Measurements from ENCODE around the gene C1QBP. TPM values are rescaled to one million over a fixed set of nuclear protein-coding genes. Genes with fewer than 3 reads are reported as not detected.

Gene C1QBP
- total and polyA plus RNA-seq, 7 donors: 107 to 472 (median 166) TPM

- ATAC-seq (no peak), DNase-seq (no peak)
- no peak for TF ChIP-seq CTCF (IDR thresholded peaks at IDR 0.05)
These were observed 16.4 kb downstream of the C1QBP start for GRCh38 chr17:5422505-5422904.

GRCh38 chr17:5419959-5420653 is 18.8 kb downstream of the C1QBP start, which contains the start of gene RPAIN:
RPAIN (plus strand) TSS chr17:5420182; CDS start chr17:5420211, 29 bp downstream.
- intact Hi-C loops (cut with DNase I): no loop called here
- no peaks in the 10 kb centered on the region for H3K27me3 ChIP-seq (ENCODE audit: insufficient read depth in 3 of 3, low read length in 2 of 3)
- DNase-seq (peak; percentile 89 to 94), ATAC-seq (peak; percentile 84 to 89 (median 86))
- WGBS, 3 donors: 0% methylated on average over 41 of the region's 41 CpGs
- H3K4me3 ChIP-seq: peak within 1 kb of the TSS; percentile 88
- no peaks in the 10 kb centered on the region for H3K9me3 ChIP-seq
- peak within 1 kb of the TSS; percentile 99 for H3K27ac ChIP-seq
- H3K36me3 ChIP-seq (ENCODE audit: insufficient read depth in 1 of 2, low read depth in 1 of 2): peaks cover 11 to 67% of the 10 kb centered on the region in 2 donors
- no peak for TF ChIP-seq CTCF (IDR thresholded peaks at IDR 0.05)
- H3K4me1 ChIP-seq: peaks cover 28% of the 10 kb centered on the region

More at GRCh38 chr17:5422505-5422904, 16.4 kb downstream of the C1QBP start:
- H3K27ac ChIP-seq: no peak overlapping the region
- H3K9me3 ChIP-seq: no peaks in the 10 kb centered on the region
- peaks cover 15% of the 10 kb centered on the region for H3K4me1 ChIP-seq
- intact Hi-C loops (cut with DNase I): no loop called here
- H3K36me3 ChIP-seq (ENCODE audit: insufficient read depth in 1 of 2, low read depth in 1 of 2): peaks cover 11 to 67% of the 10 kb centered on the region in 2 donors
- H3K27me3 ChIP-seq (ENCODE audit: insufficient read depth in 3 of 3, low read length in 2 of 3): no peaks in the 10 kb centered on the region
- WGBS, 3 donors: 93 to 98% (median 95%) methylated on average over 2 of the region's 2 CpGs
- H3K4me3 ChIP-seq: no peak overlapping the region

- peak; percentile 98 to 99 for DNase-seq
- WGBS, 3 donors: 0 to 1% (median 0%) methylated on average over 46 to 49 of the region's 49 CpGs
- peaks cover 11 to 67% of the 10 kb centered on the region in 2 donors for H3K36me3 ChIP-seq (ENCODE audit: insufficient read depth in 1 of 2, low read depth in 1 of 2)
- H3K4me1 ChIP-seq: peaks cover 30% of the 10 kb centered on the region
- TF ChIP-seq CTCF (IDR thresholded peaks at IDR 0.05): no peak
- ATAC-seq: peak; percentile 96 to 99 (median 97)
- H3K27ac ChIP-seq: peak within 1 kb of the TSS; percentile 99
- peak within 1 kb of the TSS; percentile 88 for H3K4me3 ChIP-seq
- H3K27me3 ChIP-seq (ENCODE audit: insufficient read depth in 3 of 3, low read length in 2 of 3): no peaks in the 10 kb centered on the region
- intact Hi-C loops (cut with DNase I): no loop called here
- H3K9me3 ChIP-seq: no peaks in the 10 kb centered on the region
These were observed 19.5 kb downstream of the C1QBP start, which contains the start of gene NUP88 for GRCh38 chr17:5419356-5419958. NUP88 (minus strand) TSS chr17:5419662; CDS start chr17:5419650, 12 bp downstream.

- no peak for DNase-seq
- no peak for TF ChIP-seq CTCF (IDR thresholded peaks at IDR 0.05)
- WGBS, 3 donors: 0 to 1% (median 0%) methylated on average over 26 of the region's 26 CpGs
- Histone ChIP-seq H3K27me3 (ENCODE audit: insufficient read depth in 3 of 3, low read length in 2 of 3) (no peaks in the 10 kb centered on the region), H3K4me1 (peaks cover 35% of the 10 kb centered on the region), H3K36me3 (ENCODE audit: insufficient read depth in 1 of 2, low read depth in 1 of 2) (peaks cover 11 to 67% of the 10 kb centered on the region in 2 donors), H3K4me3 (peak overlapping the region; percentile 88), H3K27ac (peak overlapping the region; percentile 99), H3K9me3 (no peaks in the 10 kb centered on the region)
- intact Hi-C loops (cut with DNase I): no loop called here
- ATAC-seq: peak; percentile 13 to 59 (median 48)
These were observed 20.0 kb downstream of the C1QBP start for GRCh38 chr17:5418858-5419355.
